Inflammatory macrophage treated with lipopolysaccharide for 1 hour (primary cell): ENCODE measurements around the gene PRPF40B.
"Not testable (repeated sequence)": the region's sequence is repeated elsewhere in the genome, so short reads cannot be mapped to it uniquely, and the experiment has no call there.

Experiments
- DNase-seq, 2 donors: peaks; one replicate each; pipeline ENCODE4 v3.0.0-alpha.2; 2020 to 2022

The PRPF40B gene

DNA sequence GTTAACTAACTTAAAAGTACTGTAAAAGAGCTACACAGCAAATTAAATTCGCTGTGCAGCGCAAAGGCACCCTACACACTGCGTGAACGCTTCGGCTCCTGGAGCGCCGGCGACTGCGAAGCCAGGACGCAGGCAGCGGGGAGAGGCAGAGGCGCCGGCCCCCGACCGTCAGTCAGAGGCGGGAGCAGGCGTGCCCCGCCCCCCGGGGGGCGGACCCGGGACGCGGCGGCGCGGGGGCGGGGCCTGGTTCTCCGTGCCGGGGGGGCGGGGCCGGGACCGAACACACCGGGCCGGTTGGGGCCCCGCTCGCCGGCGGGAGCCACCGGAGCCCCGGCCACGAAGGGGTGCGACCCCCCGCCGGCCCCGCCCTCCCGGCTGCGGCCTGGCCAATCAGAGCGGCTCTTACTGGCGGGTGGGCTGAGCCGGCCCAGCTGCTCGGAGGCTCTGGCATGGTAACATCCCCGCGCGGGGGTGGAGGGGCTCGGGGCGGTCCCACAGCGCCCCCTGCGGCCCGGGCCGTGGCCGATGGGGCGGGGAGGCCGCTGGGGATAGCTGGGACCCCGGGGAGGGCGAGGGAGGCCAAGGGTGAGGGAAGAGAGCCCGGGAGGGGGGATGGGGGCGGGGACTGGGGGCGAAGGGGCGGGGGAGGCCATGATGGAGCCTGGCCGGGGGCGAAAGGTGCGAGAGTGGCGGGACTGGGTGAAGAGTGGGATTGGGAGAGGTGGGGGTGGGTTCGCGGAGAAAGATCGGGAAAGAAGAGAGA lies at the start of gene PRPF40B:
Gene PRPF40B, plus strand, starts transcription at position 420 of the 763 bp plus-strand sequence. Its CDS starts 30 bp downstream, at position 450.
- DNase-seq = peak; percentile 75 to 77

DNA sequence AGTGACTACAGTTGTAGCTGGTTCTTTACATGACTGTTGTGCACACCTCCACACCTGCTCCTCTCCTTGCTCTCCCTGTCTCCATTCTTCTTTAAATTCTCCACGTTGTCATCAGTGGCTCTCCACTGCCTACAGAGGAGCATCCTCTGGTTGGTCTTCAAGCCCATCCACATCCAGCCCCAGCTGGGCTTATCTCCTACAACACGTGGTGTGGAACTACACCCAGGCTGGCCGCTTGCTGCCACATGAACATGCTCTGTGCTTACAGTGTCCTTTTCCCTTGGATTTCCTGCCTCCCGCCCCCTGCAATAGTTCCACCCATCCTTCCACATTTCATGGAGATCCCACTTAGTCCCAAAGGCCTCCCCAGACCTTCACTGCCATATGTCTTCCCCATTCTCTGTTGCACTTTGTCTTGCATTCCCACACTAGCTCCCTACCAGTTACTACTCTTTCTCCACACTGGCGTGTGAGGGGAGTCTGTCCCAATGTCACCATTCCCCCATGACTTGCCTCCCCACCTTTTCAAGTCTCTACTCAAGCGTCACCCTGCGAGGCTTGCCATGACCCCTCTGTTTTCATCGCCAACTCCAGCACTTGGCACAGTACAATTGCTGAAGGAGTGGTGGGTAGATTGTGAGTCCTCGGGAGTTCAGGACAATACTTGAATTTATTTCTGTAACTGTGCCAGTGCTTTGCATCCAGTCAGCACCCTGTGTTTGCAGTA lies 45.6 kb upstream of the PRPF40B start:
- DNase-seq = no peak

DNA sequence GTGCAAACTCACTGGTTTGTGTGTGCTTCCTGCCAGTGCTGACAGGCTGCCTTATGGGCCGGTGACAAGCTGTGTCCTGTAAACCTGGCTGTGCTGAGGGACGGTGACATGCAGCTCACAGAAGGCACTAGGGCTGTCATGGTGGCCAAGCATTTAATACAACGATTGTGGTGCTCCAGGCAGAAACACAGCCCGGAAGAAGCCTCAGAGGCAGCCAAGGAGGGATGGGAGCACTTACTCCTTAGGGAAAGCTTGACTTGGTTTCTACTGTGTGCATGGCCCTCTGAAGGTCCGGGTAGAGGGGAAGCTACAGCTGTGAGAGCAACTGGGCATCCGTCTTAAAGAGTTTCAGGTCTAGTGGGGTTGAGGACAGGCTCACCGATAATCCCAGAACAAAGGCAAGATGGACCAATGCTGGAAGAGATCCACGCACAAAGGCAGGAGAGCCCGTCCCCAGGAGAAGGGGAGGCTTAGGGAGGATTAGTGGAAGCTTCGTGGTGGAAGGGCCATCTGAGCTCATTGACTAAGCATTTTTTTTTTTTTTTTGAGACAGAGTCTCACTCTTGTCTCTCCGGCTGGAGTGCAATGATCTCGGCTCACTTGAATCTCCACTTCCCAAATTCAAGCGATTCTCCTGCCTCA lies 44.8 kb upstream of the PRPF40B start:
- DNase-seq = no peak

DNA sequence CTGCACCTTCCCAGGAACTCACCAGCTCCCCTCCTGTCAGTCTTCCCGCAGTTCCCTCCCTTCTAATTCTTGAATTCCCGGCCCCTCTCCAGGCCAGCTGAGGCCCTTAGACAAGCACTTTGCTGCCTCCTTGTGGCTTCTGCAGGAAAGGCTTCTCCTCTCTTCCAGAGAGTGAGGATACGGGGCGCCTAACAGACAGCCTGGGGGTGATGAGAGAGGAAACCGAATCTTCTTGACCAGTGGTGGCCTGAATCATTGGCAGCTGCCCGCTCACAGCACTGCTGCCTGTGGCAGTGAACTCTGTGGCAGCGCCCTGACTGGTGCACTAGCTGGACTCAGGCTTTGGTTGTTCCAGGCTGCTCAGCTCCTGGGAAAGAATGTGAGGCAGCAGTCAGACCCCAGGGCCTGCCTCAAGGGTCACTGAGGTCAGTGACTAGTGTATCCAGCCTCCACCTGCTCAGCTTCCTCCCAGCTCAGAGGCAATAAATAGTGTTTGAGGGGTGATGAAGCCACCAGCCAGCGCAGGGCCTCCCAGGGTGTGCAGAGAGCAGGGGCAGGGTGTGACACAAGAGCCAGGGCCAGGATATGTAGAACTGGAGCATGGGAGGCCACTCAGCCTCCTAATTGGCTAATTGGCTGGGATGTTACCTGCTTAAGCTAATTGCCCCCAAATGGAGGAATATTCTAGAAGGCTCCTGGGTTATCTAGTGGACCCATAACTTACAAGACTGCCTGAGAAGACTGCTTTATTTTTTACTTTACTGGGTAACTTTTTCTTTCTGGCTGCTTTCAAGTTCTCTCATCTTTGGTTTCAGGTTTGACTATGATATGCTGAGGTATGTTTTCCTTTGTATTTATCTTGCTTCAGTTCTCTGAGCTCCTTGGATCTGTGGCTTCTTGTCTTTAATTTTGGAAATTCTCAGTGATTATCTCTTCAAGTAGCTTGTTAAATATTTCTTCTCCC lies 42.5 kb upstream of the PRPF40B start:
- DNase-seq = peak; percentile 47 to 77

DNA sequence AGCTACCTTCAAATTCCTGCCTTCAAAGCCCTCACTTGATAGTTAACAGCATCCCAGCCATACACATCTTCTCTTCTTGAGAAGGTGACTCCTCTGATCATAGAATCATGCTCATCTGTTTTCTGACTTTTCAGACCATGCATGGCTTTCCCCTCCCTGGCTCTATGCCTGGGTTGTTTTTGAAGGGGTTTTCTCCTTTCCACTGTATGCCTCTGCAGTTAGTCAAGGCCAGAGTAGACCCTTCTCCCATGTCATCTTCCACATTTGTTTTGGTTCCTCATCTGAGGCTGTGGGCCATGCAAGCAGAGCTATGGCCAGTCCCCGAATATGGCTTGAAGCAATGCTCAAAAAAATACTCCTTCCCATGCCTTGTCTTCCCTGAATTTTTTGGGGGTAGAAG lies 41.2 kb upstream of the PRPF40B start:
- DNase-seq = no peak

DNA sequence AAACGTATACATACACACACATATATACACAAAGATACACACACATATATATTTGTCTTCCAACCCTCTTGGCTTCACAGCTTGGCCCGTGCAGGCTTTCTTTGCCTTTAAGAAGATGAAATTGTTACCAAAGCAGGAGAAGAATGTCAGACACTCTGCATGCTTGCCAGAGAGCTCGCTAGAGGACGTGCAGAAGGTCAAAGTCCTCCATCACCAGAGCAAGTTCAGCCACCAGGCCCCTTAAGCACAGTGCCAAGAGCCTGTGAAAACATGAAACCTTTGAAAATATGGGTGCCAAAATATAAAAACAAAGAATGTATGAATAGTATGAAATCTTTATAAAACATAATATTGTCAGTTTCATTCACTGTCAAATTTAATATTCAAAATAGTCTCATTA lies 40.5 kb upstream of the PRPF40B start:
- no peak for DNase-seq

DNA sequence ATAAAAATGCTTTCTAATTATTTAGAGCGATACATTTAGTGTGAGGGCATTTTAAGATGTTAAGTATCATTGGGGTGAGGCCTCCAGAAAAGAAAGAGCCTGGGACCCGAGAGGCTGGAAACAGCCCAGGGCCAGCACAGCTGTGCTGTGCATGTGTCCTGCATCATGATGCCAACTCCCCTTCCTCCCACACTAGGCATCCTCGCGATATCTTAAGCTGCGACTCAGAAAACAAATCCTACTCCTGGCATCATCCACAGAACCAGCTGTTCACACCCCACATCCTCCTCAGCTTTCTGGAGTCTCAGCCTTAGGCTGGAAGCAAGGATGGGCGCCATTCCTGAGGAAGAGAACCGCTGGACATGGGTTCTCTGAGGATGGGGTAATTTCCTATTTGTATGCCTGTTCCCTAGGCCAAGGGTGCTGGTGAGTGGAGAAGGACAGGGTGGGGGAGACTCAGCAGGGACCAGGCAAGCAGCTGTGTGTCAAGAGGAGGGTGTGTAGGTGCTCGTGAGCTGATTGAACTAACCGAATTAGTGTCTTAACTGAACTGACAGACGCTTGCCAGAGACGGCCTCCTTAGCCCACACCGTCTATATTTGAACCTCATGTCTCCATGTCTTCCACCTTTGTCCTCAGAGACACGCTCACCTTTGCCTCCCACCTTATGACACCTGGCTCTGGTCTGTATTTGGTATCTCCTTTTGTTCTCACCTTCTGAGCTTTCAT lies 39.8 kb upstream of the PRPF40B start:
- DNase-seq = no peak

DNA sequence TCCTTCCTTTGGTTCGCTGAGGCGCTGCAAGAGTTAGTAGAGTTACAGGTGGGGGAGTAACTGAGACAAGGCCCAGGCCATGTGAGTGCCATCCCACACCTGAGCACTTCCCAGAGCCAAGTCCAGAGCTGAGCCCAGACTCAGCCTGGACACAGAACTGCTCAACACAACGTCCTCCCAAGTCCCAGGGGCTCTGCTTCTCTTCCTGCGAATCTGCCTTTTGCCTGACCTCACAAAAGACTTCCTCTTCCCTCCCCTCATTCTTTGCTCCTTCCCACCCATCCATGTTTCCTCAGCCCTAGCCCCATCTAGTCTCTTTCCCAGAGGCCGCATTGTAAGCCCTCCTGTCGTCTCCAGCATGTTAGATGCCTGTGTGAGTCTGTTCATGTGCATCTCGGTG lies 38.8 kb upstream of the PRPF40B start:
- DNase-seq = no peak

DNA sequence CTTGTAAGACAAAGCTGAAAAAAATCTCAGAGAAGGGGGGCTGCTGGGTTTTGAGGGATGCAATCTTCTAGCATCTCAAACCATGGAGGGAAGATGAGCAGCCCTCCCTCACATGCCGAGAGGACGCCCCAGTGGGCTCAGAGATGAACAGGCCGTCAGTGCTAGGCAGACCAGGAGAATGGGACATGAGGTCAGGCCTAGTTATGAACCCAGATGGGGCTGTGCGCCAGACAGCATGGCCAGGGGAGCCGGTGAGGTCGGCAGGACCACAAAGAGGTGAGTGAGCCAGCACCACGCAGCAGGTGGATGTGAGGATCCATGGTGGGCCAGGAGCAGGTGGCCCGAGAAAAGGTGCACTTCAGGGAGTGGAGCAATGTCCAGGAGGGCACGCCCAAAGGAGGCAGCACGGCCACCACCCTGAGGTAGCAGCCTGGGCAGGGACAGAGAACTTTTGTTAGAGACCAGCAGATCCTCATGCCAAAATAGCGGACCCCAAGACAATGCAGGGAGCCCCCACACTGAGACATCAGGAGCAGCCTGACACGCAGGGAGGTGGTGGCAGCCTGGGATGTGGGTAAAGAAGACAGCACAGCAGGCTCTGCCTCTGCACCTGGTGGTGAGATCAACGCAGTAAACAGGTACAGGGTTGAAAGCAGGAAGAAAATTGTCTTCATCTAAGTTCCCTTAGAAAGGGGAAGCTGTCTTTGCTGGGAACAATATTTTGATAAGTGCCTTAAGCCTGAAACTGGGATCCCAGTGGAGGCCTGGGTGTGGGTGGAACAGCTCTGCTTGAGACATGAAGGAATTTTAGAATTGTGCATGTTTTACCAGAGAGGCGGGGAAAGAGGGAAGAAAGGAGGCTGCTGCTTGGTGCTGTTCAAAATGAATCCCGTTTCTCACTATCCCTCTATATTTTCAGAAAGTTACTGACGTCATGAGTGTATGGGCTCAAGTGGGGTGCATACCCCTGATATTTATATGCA lies 37.6 kb upstream of the PRPF40B start:
- DNase-seq = peak; percentile 31 to 59

DNA sequence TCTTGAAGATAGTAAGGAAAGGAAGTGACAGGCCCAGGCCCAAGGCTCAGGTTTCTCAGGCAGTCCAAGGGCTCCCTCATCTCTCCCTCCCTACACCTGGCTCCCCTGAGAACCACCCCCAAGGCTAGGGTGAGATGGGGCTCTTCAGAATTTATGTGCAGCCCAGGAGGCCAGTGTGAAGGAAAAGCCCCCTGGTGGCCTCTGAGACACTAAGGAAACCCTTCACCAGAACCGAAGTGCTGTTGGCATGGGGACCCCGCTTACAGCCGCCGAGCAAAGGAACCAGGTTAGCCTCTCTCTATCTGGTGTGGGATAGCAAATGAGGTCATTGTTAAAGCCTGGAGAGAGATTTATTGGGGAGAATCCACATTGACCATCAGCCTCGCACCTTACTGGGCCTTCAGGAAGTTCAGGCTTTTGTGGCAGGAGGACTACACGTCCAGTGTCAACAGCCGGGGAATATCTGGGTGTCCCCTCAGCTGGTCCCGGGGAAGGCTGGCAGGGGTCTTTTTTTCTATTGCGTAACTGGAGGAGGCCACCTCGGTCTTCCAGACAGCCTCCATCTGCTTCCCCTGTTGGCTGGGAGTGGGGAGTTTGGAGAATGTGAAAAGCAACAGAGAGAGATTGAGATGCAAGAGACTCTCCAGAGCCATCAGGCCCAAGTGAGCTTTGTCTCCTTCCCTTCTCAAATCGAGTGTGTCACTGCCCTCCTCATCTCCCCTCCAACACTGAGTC lies 36.0 kb upstream of the PRPF40B start:
- no peak for DNase-seq

DNA sequence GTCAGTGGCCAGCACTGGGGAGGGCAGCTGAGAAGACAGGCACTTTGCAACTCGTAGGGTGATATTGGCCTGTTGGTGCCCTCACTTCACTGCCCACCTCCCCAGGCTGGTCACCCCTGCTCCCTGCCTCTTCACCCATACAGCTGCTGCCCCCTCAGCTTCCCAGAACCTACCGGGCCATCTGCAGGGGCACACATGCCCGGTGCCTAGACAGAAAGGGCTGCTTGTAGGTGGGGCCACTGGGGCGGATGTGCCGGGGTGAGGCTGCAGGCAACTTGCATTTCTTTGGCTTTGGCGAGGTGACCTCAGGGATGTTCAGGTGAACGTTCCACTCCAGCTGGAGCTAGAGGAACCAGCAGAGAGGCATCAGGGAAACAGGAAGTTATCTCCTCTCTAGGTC lies 35.1 kb upstream of the PRPF40B start:
- DNase-seq = no peak

DNA sequence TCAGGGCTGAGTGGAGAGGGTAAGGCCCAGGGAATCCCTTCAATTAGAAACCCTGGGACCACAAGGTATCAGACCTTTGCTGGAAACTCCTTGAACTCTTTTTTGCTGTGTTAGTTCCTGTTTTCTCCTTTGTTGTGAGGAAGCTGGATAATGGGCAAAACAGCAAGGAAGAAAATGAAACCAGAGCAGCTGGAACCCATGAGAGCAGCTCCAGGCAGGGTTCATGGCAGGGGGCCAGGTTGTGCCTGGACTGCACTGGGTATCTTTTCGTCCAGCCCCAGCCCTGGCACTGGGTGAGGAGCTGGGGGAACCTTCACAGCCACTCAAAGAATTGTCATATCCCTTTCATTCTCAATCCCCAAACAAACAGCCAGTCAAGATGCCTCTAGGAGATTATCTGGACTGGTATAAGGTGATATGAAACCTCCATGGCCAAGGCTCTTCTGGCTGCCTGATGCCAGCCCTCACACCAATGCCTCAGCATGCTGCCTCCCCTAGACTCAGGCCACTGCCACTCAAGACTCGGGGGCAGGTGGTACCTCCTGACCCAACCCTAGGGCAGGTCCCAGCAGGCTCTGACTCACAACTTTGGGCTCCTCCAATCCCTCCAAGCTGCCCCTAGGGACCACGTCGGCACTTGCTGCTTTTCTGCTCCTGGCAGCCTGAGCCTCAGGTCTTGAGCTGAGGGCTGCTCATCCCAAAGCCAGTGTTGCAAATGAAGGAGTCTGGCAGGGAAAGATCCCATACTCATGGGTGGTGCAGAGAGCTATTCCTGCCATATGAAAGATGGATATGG lies 34.4 kb upstream of the PRPF40B start:
- peak; percentile 37 to 76 for DNase-seq

DNA sequence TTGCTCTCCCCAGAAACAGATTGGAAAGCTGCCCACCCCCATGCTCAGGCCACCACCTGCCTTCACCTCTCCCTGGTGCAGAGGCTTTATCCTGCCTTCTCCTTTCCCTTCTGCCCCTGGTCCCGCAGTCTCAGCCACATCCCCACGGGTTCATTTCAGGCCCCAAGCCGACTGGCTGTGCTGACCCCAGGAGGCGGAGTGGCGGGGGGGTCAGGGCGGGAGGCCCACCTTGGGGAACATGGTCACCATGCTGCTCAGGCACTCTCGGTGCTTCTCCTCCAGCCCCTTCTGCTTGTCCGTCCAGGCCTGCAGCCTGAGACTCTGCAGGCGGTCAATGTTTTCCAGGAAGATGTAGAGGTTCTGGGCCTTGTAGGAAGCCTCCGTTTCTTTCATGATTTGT lies 24.8 kb upstream of the PRPF40B start:
- no peak for DNase-seq

DNA sequence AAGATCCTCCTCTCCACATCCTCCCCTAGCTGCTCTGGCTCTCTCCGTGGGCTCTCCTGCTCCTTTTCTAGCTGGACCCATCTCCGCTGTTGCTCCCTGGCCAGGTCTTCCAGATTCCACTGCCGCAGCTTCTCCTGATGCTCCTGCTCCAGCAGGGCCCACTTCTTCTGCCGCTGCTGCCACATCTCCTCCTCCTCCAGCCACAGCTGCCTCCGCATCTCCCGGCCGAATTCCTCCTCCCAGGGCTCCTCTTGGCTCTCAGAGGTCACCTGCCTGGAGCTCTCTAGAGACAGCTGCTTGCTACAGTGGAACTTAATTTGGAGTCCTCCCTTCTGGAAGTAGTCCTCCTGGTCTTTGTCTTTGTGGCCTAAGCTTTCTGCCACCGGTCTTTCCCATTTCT lies 23.4 kb upstream of the PRPF40B start:
- DNase-seq = no peak

DNA sequence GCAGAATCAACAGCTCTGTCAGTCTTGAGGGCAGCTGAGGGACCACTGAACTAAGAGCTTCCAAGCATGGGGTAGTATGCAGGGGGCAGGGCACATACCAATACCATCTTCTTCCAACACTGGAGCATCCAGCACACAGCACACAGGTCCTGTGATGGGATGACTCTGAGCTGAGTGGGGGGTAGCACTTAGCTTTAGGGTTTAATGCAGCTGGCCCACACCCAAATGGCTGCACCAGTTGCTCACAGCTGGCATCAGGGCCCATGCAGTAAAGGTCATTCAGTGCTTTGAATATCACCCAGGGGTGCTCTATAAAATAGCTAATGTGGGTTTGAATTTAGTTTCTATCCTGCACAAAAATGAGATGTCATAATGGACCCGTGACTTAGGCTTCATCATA lies 19.6 kb upstream of the PRPF40B start:
- DNase-seq = no peak

DNA sequence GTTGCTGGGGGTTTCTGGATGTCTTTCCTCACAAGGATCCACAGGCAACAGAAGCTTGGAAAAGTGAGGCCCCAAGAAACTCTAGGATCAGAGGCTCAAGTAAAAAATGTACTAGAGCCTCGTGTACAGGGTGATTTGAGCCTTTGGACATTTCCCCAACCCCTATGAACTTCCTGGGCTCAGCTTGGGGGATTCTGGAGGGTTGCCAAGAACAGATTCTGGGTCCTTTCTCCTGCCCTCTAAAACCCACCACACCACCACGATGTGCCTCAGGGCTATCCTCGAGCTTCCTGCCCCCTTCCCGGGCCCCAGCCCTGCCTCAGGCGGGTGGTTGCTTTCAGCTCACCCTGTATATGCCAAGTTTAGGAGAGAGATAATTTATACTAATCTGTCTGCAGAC lies 18.5 kb upstream of the PRPF40B start:
- no peak for DNase-seq

DNA sequence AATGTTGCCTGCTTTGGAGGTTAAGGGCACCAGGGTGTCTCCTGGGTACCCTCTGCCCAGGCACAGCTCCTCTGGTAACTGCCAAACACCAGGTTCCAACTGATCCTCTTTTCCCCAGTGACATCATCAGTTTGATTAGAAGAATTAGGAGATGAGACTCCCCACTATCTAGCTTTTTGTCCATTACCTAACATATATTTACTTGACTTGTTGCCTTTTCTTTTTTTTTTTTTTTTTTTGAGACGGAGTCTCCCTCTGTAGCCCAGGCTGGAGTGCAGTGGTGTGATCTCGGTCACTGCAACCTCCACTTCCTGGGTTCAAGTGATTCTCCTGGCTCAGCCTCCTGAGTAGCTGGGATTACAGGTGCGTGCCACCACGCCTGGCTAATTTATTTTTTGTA lies 17.8 kb upstream of the PRPF40B start, which contains the start of gene FAM186B:
Gene FAM186B, minus strand, starts transcription at position 101 of the 400 bp plus-strand sequence. CDS start 162 bp downstream, outside the sequence.
- DNase-seq = not testable (repeated sequence)

DNA sequence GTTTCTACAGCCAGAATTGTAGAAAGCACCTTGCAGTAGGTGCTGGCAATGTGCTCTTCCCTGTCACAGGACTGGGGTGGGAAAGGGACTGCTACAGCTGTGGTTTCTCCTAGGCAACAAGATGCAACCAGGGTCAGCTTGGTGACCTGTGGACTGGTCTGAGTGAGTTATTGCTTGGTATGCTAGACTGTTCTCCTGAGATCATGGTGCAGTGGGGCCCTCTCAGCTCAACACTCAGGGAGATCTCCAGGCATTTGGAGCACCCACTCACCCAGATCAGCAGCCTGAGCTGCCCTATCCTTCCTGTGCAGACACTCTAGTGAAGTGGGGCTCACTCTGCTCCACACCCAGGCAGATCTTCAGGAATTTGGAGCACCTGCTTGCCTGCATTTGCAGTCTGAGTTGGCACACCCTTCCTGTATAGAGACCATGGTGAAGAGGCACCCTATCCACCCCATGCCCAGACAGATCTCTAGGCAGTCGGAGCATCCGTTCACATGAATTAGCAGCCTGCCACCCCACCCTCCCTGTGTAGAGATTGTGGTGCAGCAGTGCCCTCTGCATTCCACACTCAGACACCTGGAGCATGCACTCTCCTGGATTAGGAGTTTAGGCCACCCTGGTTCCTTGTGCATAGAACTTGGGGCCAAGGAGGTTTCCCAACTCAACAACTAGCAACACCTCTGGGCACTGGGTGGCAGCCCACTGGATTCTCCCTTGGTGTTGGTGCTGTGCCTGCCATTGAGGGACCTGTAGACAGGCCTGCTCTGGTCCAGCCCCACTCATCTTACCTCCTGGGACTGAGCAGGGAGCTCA lies 14.1 kb upstream of the PRPF40B start:
- no peak for DNase-seq
